ENCODE measurements around the gene MPRIP.

GRCh38 chr17:17048106-17048505 is 5.8 kb downstream of the MPRIP start:
- no peak for TF ChIP-seq ZBTB7A (IDR thresholded peaks at IDR 0.05; ENCODE audit: low read depth)
- no peak for TF ChIP-seq YY1 (IDR thresholded peaks at IDR 0.05; ENCODE audit: low read depth)
- TF ChIP-seq FOXM1 (IDR thresholded peaks at IDR 0.05; ENCODE audit: borderline replicate concordance, low read depth): no peak
- TF ChIP-seq NFIC (IDR thresholded peaks at IDR 0.05): no peak
- TF ChIP-seq TAF1 (IDR thresholded peaks at IDR 0.05; ENCODE audit: low read depth): no peak
- no peak for TF ChIP-seq EP300 (IDR thresholded peaks at IDR 0.05; ENCODE audit: borderline replicate concordance)

Data from Ishikawa (cell line).